C4-2B (cell line): ENCODE measurements around the gene TMPRSS11A.

Experiments used
- ZFX ChIP-seq: fragments of 450-650 bp; IDR thresholded peaks from 2 replicates; pipeline ENCODE4 v1.6.1; 2017
- TF ChIP-seq, protein P1 (sequence below): fragments of 450-650 bp; conservative IDR thresholded peaks from 2 replicates; pipeline ENCODE4 v1.5.1; 2017; ENCODE audit warnings: mild to moderate bottlenecking

DNA sequence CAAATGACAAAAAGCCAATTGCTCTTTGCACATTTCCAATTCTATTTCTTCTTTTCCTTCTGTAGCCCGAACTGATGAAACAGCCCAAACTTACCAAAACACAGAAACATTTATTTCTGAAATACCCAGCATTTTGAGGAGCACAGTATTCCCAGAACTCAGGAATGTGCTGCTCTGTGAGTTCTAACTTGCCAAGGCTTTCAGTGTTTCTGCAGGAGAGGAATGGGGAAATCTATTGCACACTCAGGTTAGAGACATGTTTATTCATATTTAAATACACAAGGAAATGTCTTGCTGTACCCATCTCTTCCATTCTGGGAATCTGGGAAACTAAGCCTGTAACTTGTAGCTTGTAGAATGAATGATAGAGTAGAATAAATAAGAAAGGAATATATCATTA, 90.2 kb downstream of the TMPRSS11A start:
- TF ChIP-seq, protein P1, sequence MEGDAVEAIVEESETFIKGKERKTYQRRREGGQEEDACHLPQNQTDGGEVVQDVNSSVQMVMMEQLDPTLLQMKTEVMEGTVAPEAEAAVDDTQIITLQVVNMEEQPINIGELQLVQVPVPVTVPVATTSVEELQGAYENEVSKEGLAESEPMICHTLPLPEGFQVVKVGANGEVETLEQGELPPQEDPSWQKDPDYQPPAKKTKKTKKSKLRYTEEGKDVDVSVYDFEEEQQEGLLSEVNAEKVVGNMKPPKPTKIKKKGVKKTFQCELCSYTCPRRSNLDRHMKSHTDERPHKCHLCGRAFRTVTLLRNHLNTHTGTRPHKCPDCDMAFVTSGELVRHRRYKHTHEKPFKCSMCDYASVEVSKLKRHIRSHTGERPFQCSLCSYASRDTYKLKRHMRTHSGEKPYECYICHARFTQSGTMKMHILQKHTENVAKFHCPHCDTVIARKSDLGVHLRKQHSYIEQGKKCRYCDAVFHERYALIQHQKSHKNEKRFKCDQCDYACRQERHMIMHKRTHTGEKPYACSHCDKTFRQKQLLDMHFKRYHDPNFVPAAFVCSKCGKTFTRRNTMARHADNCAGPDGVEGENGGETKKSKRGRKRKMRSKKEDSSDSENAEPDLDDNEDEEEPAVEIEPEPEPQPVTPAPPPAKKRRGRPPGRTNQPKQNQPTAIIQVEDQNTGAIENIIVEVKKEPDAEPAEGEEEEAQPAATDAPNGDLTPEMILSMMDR = no peak
- no peak for TF ChIP-seq ZFX
